WTC11 (cell line): ENCODE measurements around the gene EIF4H. TPM values are rescaled to one million over a fixed set of nuclear protein-coding genes. Genes with fewer than 3 reads are reported as not detected.

Experiments
- ATAC-seq: fragments of 200-7000 bp; cut with Tn5 transposase; 2 replicates; pipeline ENCODE4 v1.10.0; 2021; ENCODE audit warnings: mild to moderate bottlenecking, moderate library complexity
- CTCF ChIA-PET: fragments of 300-600 bp; sonication (Branson Sonifier 250); formaldehyde crosslinking; loops from one replicate; lab custom pipeline; 2021; ENCODE audit warnings: antibody characterized with exemption; lab: Charles Lee
- POLR2A ChIA-PET: fragments of 350-600 bp; sonication (Branson Sonifier 250); formaldehyde crosslinking; loops from one replicate; lab custom pipeline; 2021; ENCODE audit warnings: antibody characterized with exemption; lab: Charles Lee
- DNase-seq: peaks from one replicate; pipeline ENCODE4 v3.0.0; 2021; ENCODE audit warnings: low spot score
- H3K27ac Mint-ChIP-seq: 2 replicates; pipeline ENCODE4 v1.8.0; 2021; ENCODE audit warnings: mixed read lengths
- H3K27me3 Mint-ChIP-seq: 2 replicates; pipeline ENCODE4 v1.8.0; 2021; ENCODE audit warnings: low read depth, mild to moderate bottlenecking, moderate library complexity, mixed read lengths
- H3K36me3 Mint-ChIP-seq: 2 replicates; pipeline ENCODE4 v1.8.0; 2021; ENCODE audit warnings: mixed read lengths
- H3K4me1 Mint-ChIP-seq: 2 replicates; pipeline ENCODE4 v1.8.0; 2022; ENCODE audit warnings: mixed read lengths
- H3K4me3 Mint-ChIP-seq: 2 replicates; pipeline ENCODE4 v1.8.0; 2021; ENCODE audit warnings: mild to moderate bottlenecking, moderate library complexity, mixed read lengths
- H3K9me3 Mint-ChIP-seq: 2 replicates; pipeline ENCODE4 v1.8.0; 2021; ENCODE audit warnings: mixed read lengths
- CREB1 ChIP-seq: sonication (generic); formaldehyde crosslinking; IDR thresholded peaks from 2 replicates; pipeline ENCODE4 v1.8.0; 2023; ENCODE audit warnings: mild to moderate bottlenecking, missing genetic modification reagents
- CREM ChIP-seq: sonication (generic); formaldehyde crosslinking; IDR thresholded peaks from 2 replicates; pipeline ENCODE4 v1.8.1; 2022; ENCODE audit warnings: mild to moderate bottlenecking, missing genetic modification reagents, moderate library complexity
- ELF4 ChIP-seq: sonication (generic); formaldehyde crosslinking; IDR thresholded peaks from 2 replicates; pipeline ENCODE4 v1.8.1; 2022; ENCODE audit warnings: low read depth, mild to moderate bottlenecking, moderate library complexity, missing genetic modification reagents
- ESRRA ChIP-seq: sonication (generic); formaldehyde crosslinking; IDR thresholded peaks from 2 replicates; pipeline ENCODE4 v1.8.1; 2022; ENCODE audit warnings: mild to moderate bottlenecking, missing genetic modification reagents, borderline replicate concordance
- FOXP1 ChIP-seq: sonication (generic); formaldehyde crosslinking; IDR thresholded peaks from 2 replicates; pipeline ENCODE4 v1.8.0; 2022; ENCODE audit warnings: missing genetic modification reagents, mild to moderate bottlenecking, moderate library complexity, borderline replicate concordance
- IRF2 ChIP-seq: sonication (generic); formaldehyde crosslinking; IDR thresholded peaks from 2 replicates; pipeline ENCODE4 v1.8.0; 2022; ENCODE audit warnings: low read depth, missing genetic modification reagents, borderline replicate concordance
- NFE2L1 ChIP-seq: sonication (generic); formaldehyde crosslinking; IDR thresholded peaks from 2 replicates; pipeline ENCODE4 v1.8.1; 2023; ENCODE audit warnings: missing genetic modification reagents
- NR2C2 ChIP-seq: sonication (generic); formaldehyde crosslinking; IDR thresholded peaks from 2 replicates; pipeline ENCODE4 v1.8.0; 2022; ENCODE audit warnings: mild to moderate bottlenecking, missing genetic modification reagents
- PRRX2 ChIP-seq: fragments of 250-450 bp; sonication (Bioruptor Pico); IDR thresholded peaks from 2 replicates; pipeline ENCODE4 v1.8.0; 2021; ENCODE audit warnings: mild to moderate bottlenecking
- SMAD4 ChIP-seq: sonication (generic); formaldehyde crosslinking; IDR thresholded peaks from 2 replicates; pipeline ENCODE4 v1.8.0; 2022; ENCODE audit warnings: mild to moderate bottlenecking, missing genetic modification reagents
- ZNF263 ChIP-seq: sonication (generic); formaldehyde crosslinking; IDR thresholded peaks from 2 replicates; pipeline ENCODE4 v1.8.1; 2022; ENCODE audit warnings: low read depth, mild to moderate bottlenecking, moderate library complexity, missing genetic modification reagents
- total RNA-seq: library from RNA; stranded (reverse); gene quantifications from 3 replicates; pipeline ENCODE4 v1.2.3, GENCODE V29; 2021
- TF ChIP-seq, protein P1 (sequence below): fragments of 250-450 bp; sonication (Bioruptor Pico); IDR thresholded peaks from 2 replicates; pipeline ENCODE4 v2.1.2; 2022; ENCODE audit warnings: mild to moderate bottlenecking, moderate library complexity
- TF ChIP-seq, protein P2 (sequence below): sonication (generic); formaldehyde crosslinking; IDR thresholded peaks from 2 replicates; pipeline ENCODE4 v1.8.0; 2023; ENCODE audit warnings: missing genetic modification reagents, mild to moderate bottlenecking, borderline replicate concordance
- TF ChIP-seq, protein P3 (sequence below): sonication (generic); formaldehyde crosslinking; IDR thresholded peaks from 2 replicates; pipeline ENCODE4 v1.8.0; 2023; ENCODE audit warnings: mild to moderate bottlenecking, missing genetic modification reagents
- TF ChIP-seq, protein P4 (sequence below): sonication (generic); formaldehyde crosslinking; IDR thresholded peaks from 2 replicates; pipeline ENCODE4 v1.8.0; 2022; ENCODE audit warnings: mild to moderate bottlenecking, missing genetic modification reagents

Gene EIF4H
- total RNA-seq, 1 experiment from 2014 or later = 355 TPM

DNA sequence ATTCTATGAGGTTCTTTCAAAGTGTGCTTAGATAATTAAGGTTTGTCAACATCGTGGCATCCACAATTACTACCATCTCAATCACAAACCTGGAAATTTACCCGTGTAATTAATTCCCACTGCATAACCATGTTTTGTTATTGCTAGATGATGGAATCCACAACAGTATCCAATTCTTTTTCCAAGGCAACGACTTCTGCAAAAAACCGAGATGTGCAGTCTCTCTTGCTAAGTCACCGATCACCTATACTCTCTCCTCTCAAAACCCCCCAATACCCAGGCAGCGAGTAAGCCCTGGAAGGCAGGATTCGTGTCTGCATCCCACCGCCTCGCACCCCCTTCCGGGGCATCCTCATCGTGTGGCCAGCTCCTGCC lies 678 bp upstream of the EIF4H start (continued):
- TF ChIP-seq ELF4 (CRISPR knock-in tag) = no peak
- TF ChIP-seq, all 79 proteins: peak for 0

DNA sequence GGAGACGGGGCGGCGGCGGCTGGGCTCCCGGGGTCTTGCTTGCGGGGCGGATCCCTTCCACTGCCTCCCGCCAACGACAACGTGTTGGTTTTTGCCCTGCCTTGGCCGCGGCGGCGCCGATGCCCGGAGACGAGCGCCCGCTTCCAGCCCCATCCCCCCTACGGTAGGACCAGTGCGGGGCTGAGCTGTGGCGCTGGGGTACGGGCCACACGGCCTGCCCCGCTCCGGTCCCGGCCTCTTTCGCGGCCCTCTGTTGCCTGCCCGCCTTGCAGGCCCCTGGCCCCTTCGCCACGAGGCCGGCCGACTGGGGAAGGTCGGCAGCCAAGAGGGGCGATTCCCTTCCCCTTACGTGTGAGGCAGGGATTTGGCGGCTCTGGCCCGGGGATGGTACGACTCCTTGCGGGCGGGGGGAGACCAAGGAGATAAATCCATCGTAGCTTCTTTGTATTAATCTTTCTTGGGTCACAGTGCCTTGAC lies 488 bp downstream of the EIF4H start:
- Mint-ChIP-seq H3K27ac (peak overlapping the region; percentile 89), H3K4me1 (peaks cover 48% of the 10 kb centered on the region), H3K4me3 (peak overlapping the region; percentile 92), H3K36me3 (peaks cover 20% of the 10 kb centered on the region), H3K9me3 (no peaks in the 10 kb centered on the region), H3K27me3 (no peaks in the 10 kb centered on the region)
- POLR2A ChIA-PET = interaction anchor here (1.0 to 1.7 kb wide), 5 partner anchors 8 to 91 kb away, joined by 3 to 6 read pairs (median 3); partner anchors contain the start of gene LIMK1
- ATAC-seq (peak; percentile 14), DNase-seq (peak; percentile 42)
- CTCF ChIA-PET = interaction anchor here (1.0 to 3.2 kb wide), 4 partner anchors 9 to 109 kb away, joined by 3 to 15 read pairs (median 9); no protein-coding TSS in a partner anchor
- TF ChIP-seq NR2C2 (0 out of 2 replicates have a peak, but pooled peaks have one; percentile 13), ESRRA (CRISPR knock-in tag) (peak; percentile 72; the same call in 1 of the 2 replicates), CREB1 (CRISPR knock-in tag) (no peak), CREM (CRISPR knock-in tag) (no peak), IRF2 (CRISPR knock-in tag) (no peak), PRRX2 (CRISPR knock-in tag) (no peak), NFE2L1 (CRISPR knock-in tag) (no peak), FOXP1 (0 out of 2 replicates have a peak, but pooled peaks have one; percentile 7), ZNF263 (0 out of 2 replicates have a peak, but pooled peaks have one; percentile 10), SMAD4 (CRISPR knock-in tag) (no peak)
- TF ChIP-seq, protein P1, sequence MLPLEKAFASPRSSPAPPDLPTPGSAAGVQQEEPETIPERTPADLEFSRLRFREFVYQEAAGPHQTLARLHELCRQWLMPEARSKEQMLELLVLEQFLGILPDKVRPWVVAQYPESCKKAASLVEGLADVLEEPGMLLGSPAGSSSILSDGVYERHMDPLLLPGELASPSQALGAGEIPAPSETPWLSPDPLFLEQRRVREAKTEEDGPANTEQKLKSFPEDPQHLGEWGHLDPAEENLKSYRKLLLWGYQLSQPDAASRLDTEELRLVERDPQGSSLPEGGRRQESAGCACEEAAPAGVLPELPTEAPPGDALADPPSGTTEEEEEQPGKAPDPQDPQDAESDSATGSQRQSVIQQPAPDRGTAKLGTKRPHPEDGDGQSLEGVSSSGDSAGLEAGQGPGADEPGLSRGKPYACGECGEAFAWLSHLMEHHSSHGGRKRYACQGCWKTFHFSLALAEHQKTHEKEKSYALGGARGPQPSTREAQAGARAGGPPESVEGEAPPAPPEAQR = no peak
- TF ChIP-seq, protein P2, sequence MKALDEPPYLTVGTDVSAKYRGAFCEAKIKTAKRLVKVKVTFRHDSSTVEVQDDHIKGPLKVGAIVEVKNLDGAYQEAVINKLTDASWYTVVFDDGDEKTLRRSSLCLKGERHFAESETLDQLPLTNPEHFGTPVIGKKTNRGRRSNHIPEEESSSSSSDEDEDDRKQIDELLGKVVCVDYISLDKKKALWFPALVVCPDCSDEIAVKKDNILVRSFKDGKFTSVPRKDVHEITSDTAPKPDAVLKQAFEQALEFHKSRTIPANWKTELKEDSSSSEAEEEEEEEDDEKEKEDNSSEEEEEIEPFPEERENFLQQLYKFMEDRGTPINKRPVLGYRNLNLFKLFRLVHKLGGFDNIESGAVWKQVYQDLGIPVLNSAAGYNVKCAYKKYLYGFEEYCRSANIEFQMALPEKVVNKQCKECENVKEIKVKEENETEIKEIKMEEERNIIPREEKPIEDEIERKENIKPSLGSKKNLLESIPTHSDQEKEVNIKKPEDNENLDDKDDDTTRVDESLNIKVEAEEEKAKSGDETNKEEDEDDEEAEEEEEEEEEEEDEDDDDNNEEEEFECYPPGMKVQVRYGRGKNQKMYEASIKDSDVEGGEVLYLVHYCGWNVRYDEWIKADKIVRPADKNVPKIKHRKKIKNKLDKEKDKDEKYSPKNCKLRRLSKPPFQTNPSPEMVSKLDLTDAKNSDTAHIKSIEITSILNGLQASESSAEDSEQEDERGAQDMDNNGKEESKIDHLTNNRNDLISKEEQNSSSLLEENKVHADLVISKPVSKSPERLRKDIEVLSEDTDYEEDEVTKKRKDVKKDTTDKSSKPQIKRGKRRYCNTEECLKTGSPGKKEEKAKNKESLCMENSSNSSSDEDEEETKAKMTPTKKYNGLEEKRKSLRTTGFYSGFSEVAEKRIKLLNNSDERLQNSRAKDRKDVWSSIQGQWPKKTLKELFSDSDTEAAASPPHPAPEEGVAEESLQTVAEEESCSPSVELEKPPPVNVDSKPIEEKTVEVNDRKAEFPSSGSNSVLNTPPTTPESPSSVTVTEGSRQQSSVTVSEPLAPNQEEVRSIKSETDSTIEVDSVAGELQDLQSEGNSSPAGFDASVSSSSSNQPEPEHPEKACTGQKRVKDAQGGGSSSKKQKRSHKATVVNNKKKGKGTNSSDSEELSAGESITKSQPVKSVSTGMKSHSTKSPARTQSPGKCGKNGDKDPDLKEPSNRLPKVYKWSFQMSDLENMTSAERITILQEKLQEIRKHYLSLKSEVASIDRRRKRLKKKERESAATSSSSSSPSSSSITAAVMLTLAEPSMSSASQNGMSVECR (CRISPR knock-in tag) = 0 out of 2 replicates have a peak, but pooled peaks have one; percentile 12
- TF ChIP-seq, protein P3, sequence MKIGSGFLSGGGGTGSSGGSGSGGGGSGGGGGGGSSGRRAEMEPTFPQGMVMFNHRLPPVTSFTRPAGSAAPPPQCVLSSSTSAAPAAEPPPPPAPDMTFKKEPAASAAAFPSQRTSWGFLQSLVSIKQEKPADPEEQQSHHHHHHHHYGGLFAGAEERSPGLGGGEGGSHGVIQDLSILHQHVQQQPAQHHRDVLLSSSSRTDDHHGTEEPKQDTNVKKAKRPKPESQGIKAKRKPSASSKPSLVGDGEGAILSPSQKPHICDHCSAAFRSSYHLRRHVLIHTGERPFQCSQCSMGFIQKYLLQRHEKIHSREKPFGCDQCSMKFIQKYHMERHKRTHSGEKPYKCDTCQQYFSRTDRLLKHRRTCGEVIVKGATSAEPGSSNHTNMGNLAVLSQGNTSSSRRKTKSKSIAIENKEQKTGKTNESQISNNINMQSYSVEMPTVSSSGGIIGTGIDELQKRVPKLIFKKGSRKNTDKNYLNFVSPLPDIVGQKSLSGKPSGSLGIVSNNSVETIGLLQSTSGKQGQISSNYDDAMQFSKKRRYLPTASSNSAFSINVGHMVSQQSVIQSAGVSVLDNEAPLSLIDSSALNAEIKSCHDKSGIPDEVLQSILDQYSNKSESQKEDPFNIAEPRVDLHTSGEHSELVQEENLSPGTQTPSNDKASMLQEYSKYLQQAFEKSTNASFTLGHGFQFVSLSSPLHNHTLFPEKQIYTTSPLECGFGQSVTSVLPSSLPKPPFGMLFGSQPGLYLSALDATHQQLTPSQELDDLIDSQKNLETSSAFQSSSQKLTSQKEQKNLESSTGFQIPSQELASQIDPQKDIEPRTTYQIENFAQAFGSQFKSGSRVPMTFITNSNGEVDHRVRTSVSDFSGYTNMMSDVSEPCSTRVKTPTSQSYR (CRISPR knock-in tag) = 0 out of 2 replicates have a peak, but pooled peaks have one; percentile 38
- TF ChIP-seq, protein P4, sequence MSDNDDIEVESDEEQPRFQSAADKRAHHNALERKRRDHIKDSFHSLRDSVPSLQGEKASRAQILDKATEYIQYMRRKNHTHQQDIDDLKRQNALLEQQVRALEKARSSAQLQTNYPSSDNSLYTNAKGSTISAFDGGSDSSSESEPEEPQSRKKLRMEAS = 0 out of 2 replicates have a peak, but pooled peaks have one; percentile 37
